Esophagus squamous epithelium (tissue), 5 donors: Measurements from ENCODE around the gene TMEM79. TPM values are rescaled to one million over a fixed set of nuclear protein-coding genes. Genes with fewer than 3 reads are reported as not detected.

ENCODE experiments used
- DNase-seq: peaks from one replicate; lab custom pipeline; 2025; lab: John Stamatoyannopoulos, UW
- H3K27ac ChIP-seq, 4 donors: fragments of 200-600 bp; sonication (generic); one replicate each; pipeline ENCODE4 v1.5.1; 2016 to 2019; ENCODE audit warnings: mild to moderate bottlenecking in 1 of 4
- H3K27me3 ChIP-seq, 4 donors: fragments of 200-600 bp; sonication (generic); 1 replicate in 3 of 4; 2 replicates in 1 of 4; pipeline versions ENCODE4 v1.5.1 to v1.6.0; 2017 to 2021; ENCODE audit warnings: antibody characterized with exemption in 1 of 4
- H3K36me3 ChIP-seq, 3 donors: fragments of 200-600 bp; sonication (generic); one replicate each; pipeline ENCODE4 v1.5.1; 2016 to 2019
- H3K4me1 ChIP-seq, 3 donors: fragments of 200-600 bp; sonication (generic); one replicate each; pipeline ENCODE4 v1.5.1; 2017 to 2019
- H3K4me3 ChIP-seq, 4 donors: fragments of 200-600 bp; sonication (generic); 1 replicate in 3 of 4; 2 replicates in 1 of 4; pipeline ENCODE4 v1.5.1; 2016 to 2019; ENCODE audit warnings: mild to moderate bottlenecking in 2 of 4, moderate library complexity in 1 of 4
- H3K9me3 ChIP-seq, 3 donors: fragments of 200-600 bp; sonication (generic); one replicate each; pipeline ENCODE4 v1.5.1; 2016 to 2019
- POLR2A ChIP-seq, 4 donors: fragments of 450-650 bp; IDR thresholded peaks; one replicate each; pipeline ENCODE4 v1.6.1; 2017; ENCODE audit warnings: antibody characterized with exemption in 4 of 4, mild to moderate bottlenecking in 4 of 4, moderate library complexity in 3 of 4
- WGBS, 2 donors: methylation state at CpG; one replicate each; pipeline ENCODE4 v1.1.5; 2018; 5-methylcytosine and 5-hydroxymethylcytosine counted together
- intact Hi-C: fragments of 100-400 bp; cut with DNase I; formaldehyde crosslinking; loops from one replicate; pipeline ENCODE4 v1.15.0; 2022
- total RNA-seq, 4 donors: library from RNA; depleted of rRNA; stranded (reverse); fragments of >200 nt; gene quantifications; one replicate each; pipeline ENCODE4 v1.1.0, GENCODE V29; 2016
- TF ChIP-seq, protein P1 (sequence below), 6 experiments: fragments of 450-650 bp in 4 of 6; fragments of 200-600 bp in 2 of 6; sonication (generic) in 2 of 6; IDR thresholded peaks; one replicate each; pipeline ENCODE4 v1.5.1; 2016 to 2019; ENCODE audit warnings: antibody characterized with exemption in 6 of 6, mild to moderate bottlenecking in 4 of 6, moderate library complexity in 4 of 6
- donor health status: DM: yes; HTN: yes; CAD: no.

Gene TMEM79
- total RNA-seq, 4 donors from 2014 or later = 64.9 to 140 (median 104) TPM

DNA sequence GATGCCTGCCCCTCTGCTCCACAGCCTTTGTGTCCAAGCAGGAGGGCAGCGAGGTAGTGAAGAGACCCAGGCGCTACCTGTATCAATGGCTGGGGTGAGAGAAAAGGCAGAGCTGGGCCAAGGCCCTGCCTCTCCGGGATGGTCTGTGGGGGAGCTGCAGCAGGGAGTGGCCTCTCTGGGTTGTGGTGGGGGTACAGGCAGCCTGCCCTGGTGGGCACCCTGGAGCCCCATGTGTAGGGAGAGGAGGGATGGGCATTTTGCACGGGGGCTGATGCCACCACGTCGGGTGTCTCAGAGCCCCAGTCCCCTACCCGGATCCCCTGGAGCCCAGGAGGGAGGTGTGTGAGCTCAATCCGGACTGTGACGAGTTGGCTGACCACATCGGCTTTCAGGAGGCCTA lies 41.4 kb upstream of the TMEM79 start:
- WGBS, 2 donors = 58 to 71% methylated on average over 2 to 3 of the region's 10 CpGs
- TF ChIP-seq, protein P1, sequence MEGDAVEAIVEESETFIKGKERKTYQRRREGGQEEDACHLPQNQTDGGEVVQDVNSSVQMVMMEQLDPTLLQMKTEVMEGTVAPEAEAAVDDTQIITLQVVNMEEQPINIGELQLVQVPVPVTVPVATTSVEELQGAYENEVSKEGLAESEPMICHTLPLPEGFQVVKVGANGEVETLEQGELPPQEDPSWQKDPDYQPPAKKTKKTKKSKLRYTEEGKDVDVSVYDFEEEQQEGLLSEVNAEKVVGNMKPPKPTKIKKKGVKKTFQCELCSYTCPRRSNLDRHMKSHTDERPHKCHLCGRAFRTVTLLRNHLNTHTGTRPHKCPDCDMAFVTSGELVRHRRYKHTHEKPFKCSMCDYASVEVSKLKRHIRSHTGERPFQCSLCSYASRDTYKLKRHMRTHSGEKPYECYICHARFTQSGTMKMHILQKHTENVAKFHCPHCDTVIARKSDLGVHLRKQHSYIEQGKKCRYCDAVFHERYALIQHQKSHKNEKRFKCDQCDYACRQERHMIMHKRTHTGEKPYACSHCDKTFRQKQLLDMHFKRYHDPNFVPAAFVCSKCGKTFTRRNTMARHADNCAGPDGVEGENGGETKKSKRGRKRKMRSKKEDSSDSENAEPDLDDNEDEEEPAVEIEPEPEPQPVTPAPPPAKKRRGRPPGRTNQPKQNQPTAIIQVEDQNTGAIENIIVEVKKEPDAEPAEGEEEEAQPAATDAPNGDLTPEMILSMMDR (IDR thresholded peaks at IDR 0.05) = no peak
- TF ChIP-seq POLR2A (IDR thresholded peaks at IDR 0.05) = no peak
- intact Hi-C loops = no loop called here
- Histone ChIP-seq H3K4me1 (peaks cover 15 to 40% (median 25%) of the 10 kb centered on the region in 3 donors), H3K36me3 (peaks cover 2 to 49% (median 8%) of the 10 kb centered on the region in 3 donors), H3K9me3 (no peaks in the 10 kb centered on the region), H3K27me3 (peaks cover 0 to 21% (median 0%) of the 10 kb centered on the region in 4 donors), H3K4me3 (no peak overlapping the region), H3K27ac (no peak overlapping the region)
- DNase-seq = no peak

DNA sequence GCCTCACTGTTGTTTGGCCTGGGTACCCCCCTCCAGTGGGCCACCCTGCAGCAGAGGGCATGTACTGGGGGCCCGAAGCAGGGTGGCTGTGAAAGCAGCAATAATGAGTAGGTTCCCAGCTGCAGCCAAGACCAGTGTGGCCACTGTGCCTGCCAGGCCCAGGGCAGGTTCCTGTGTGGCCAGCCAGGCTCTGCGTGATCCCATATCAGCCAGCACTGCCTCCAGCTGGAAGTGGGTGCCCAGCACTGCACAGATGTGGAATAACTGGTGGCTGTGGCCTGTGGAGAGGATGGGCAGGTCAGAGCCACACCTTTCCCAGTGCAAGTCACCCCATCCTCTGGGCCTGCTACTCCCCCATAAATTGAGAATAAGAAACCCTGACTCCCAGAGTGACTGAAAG lies 40.0 kb upstream of the TMEM79 start:
- Histone ChIP-seq H3K9me3 (no peaks in the 10 kb centered on the region), H3K4me3 (no peak overlapping the region), H3K27me3 (peaks cover 0 to 21% (median 0%) of the 10 kb centered on the region in 4 donors), H3K36me3 (peaks cover 0 to 39% (median 1%) of the 10 kb centered on the region in 3 donors), H3K4me1 (peaks cover 20 to 47% (median 30%) of the 10 kb centered on the region in 3 donors), H3K27ac (no peak overlapping the region)
- WGBS, 2 donors = no CpG with 5 or more reads among the region's 2 CpGs
- intact Hi-C loops = no loop called here
- no peak for TF ChIP-seq POLR2A (IDR thresholded peaks at IDR 0.05)
- TF ChIP-seq, protein P1 (IDR thresholded peaks at IDR 0.05) = no peak
- no peak for DNase-seq

DNA sequence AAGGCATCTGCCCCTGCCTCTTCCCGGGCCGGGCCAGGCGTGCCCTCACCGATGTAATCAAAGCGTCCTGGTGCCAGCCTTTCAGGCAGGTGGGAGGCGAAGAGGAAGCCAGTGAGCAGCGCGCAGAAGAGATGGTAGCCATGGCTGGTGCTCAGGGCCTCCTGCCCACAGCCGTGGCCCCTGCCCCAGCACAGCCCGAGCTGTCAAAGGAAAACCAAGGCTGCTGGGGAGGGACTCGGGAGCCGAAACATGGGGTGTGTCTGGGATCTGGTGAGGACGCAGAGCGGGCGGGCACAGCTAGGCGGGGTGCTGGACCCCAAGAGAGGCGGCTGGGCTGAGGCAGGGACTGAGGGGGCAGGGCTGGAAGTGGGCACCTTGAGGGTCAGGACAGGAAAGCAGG lies 39.4 kb upstream of the TMEM79 start:
- Histone ChIP-seq H3K4me3 (no peak overlapping the region), H3K4me1 (peaks cover 20 to 47% (median 30%) of the 10 kb centered on the region in 3 donors), H3K9me3 (no peaks in the 10 kb centered on the region), H3K27me3 (peaks cover 0 to 21% (median 0%) of the 10 kb centered on the region in 4 donors), H3K27ac (no peak overlapping the region), H3K36me3 (peaks cover under 1 to 39% (median 4%) of the 10 kb centered on the region in 3 donors)
- TF ChIP-seq POLR2A (IDR thresholded peaks at IDR 0.05) = no peak
- TF ChIP-seq, protein P1 (IDR thresholded peaks at IDR 0.05) = no peak
- intact Hi-C loops = no loop called here
- 77 to 100% methylated on average over 1 to 8 of the region's 17 CpGs for WGBS, 2 donors
- DNase-seq = no peak

GRCh38 chr1:156245451-156246232 lies 38.5 kb upstream of the TMEM79 start:
- TF ChIP-seq, protein P1 (IDR thresholded peaks at IDR 0.05) = no peak
- no peak for TF ChIP-seq POLR2A (IDR thresholded peaks at IDR 0.05)
- Histone ChIP-seq H3K4me1 (peaks cover 20 to 47% (median 30%) of the 10 kb centered on the region in 3 donors), H3K36me3 (peaks cover 10 to 39% (median 13%) of the 10 kb centered on the region in 3 donors), H3K27me3 (peaks cover 0 to 21% (median 0%) of the 10 kb centered on the region in 4 donors), H3K27ac (no peak overlapping the region), H3K4me3 (peak overlapping the region in 3 of 4 donors; percentile 23 to 62 (median 41)), H3K9me3 (no peaks in the 10 kb centered on the region)
- 0 to 18% methylated on average over 5 of the region's 69 CpGs for whole genome bisulfite sequencing, 2 donors
- intact Hi-C loops = no loop called here
- DNase-seq = no peak

DNA sequence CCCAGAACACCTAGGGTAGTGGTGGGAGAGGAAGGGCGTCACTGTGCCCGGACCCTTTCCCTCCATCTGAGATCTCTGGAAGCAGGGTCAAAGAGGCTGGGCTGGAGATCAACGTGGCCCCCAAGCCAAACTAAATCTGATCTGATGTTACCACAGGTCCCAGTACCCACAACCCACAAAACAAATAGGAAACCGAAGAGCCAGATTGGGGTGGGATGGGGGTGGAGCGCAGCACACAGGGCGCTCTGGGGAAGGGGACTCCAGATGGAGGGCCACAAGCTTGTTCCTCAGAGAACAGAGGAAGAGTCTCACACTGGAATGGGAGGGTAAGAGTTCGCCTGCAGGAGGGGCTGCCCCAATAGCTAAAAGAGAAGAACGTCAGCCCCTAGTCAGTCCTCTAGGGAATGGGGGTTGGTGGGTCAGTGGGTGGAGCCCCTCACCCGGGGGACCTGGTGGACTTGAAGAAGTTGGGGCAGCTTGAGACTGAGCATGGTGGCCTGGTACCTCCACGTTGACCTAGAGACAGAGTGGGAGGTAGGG lies 37.8 kb upstream of the TMEM79 start:
- Histone ChIP-seq H3K4me1 (peaks cover 20 to 46% (median 30%) of the 10 kb centered on the region in 3 donors), H3K27me3 (peaks cover 0 to 21% (median 0%) of the 10 kb centered on the region in 4 donors), H3K27ac (peak overlapping the region in 1 of 4 donors; percentile 5), H3K9me3 (no peaks in the 10 kb centered on the region), H3K4me3 (peak overlapping the region in 1 of 4 donors; percentile 62), H3K36me3 (peaks cover 17 to 39% (median 20%) of the 10 kb centered on the region in 3 donors)
- TF ChIP-seq POLR2A (IDR thresholded peaks at IDR 0.05) = no peak
- TF ChIP-seq, protein P1 (IDR thresholded peaks at IDR 0.05) = no peak
- intact Hi-C loops = no loop called here
- DNase-seq = no peak
- 58 to 63% methylated on average over 7 of the region's 10 CpGs for WGBS, 2 donors
